Smooth muscle cell (in vitro differentiated cells): ENCODE data around the gene LNP1. TPM values are rescaled to one million over a fixed set of nuclear protein-coding genes. Genes with fewer than 3 reads are reported as not detected.
"Not testable (repeated sequence)": the region's sequence is repeated elsewhere in the genome, so short reads cannot be mapped to it uniquely, and the experiment has no call there.

Experiments
- DNase-seq: peaks from one replicate; lab custom pipeline; 2025; ENCODE audit not compliant: unreplicated experiment; lab: John Stamatoyannopoulos, UW
- H2AFZ ChIP-seq: fragments of 200-600 bp; sonication (generic); 2 replicates; pipeline ENCODE4 v1.6.0; 2016; ENCODE audit warnings: antibody characterized with exemption, low read depth, mild to moderate bottlenecking
- H3F3A ChIP-seq: fragments of 200-600 bp; sonication (generic); 2 replicates; pipeline ENCODE4 v1.6.0; 2017; ENCODE audit warnings: antibody characterized with exemption, low read depth
- H3K27ac ChIP-seq: fragments of 200-600 bp; sonication (generic); 2 replicates; pipeline ENCODE4 v1.5.1; 2016; ENCODE audit warnings: low read depth, mild to moderate bottlenecking
- H3K27me3 ChIP-seq: fragments of 200-600 bp; sonication (generic); 2 replicates; pipeline ENCODE4 v1.6.1; 2016; ENCODE audit warnings: low read depth, mild to moderate bottlenecking
- H3K36me3 ChIP-seq: fragments of 200-600 bp; sonication (generic); 2 replicates; pipeline ENCODE4 v1.5.1; 2016; ENCODE audit warnings: low read depth
- H3K4me1 ChIP-seq: fragments of 200-600 bp; sonication (generic); 2 replicates; pipeline ENCODE4 v1.5.1; 2016; ENCODE audit warnings: low read depth
- H3K4me2 ChIP-seq: fragments of 200-600 bp; sonication (generic); 2 replicates; pipeline ENCODE4 v1.6.0; 2016; ENCODE audit warnings: mild to moderate bottlenecking
- H3K4me3 ChIP-seq: fragments of 200-600 bp; sonication (generic); 2 replicates; pipeline ENCODE4 v1.5.1; 2016; ENCODE audit warnings: mild to moderate bottlenecking
- H3K79me2 ChIP-seq: fragments of 200-600 bp; sonication (generic); 2 replicates; pipeline ENCODE4 v1.6.0; 2016; ENCODE audit warnings: low read depth, mild to moderate bottlenecking
- H3K9ac ChIP-seq: fragments of 200-600 bp; sonication (generic); 2 replicates; pipeline ENCODE4 v1.6.0; 2016; ENCODE audit warnings: low read depth
- H3K9me3 ChIP-seq: fragments of 200-600 bp; sonication (generic); replicated peaks from 2 replicates; pipeline ENCODE4 v1.5.1; 2016; ENCODE audit warnings: low read depth
- H4K20me1 ChIP-seq: fragments of 200-600 bp; sonication (generic); 2 replicates; pipeline ENCODE4 v1.6.0; 2016; ENCODE audit warnings: low read depth
- CTCF ChIP-seq: fragments of 200-600 bp; sonication (generic); IDR thresholded peaks from 2 replicates; pipeline ENCODE4 v1.5.1; 2017; ENCODE audit warnings: borderline replicate concordance, mild to moderate bottlenecking, antibody characterized with exemption; ENCODE audit not compliant: insufficient read depth, poor library complexity, severe bottlenecking
- WGBS: methylation state at CpG from one replicate; pipeline ENCODE4 v1.1.7; 2016; ENCODE audit warnings: low lambda C conversion rate; 5-methylcytosine and 5-hydroxymethylcytosine counted together
- polyA plus RNA-seq: library from polyadenylated mRNA; unstranded; fragments of >200 nt; fragmentation: Nextera tagmentation; extraction: Ambion mirVana; gene quantifications from 2 replicates; pipeline ENCODE4 v1.2.1, GENCODE V29; 2016
- total RNA-seq: library from RNA; depleted of rRNA; stranded (reverse); fragments of >200 nt; gene quantifications from 2 replicates; pipeline ENCODE4 v1.2.3, GENCODE V29; 2014

Gene LNP1
- total and polyA plus RNA-seq, 2 experiments from 2014 or later, result 3.1 to 4.3 TPM

- no peak for TF ChIP-seq CTCF
- H4K20me1 ChIP-seq, result no peaks in the 10 kb centered on the region
- H2AFZ ChIP-seq, result no peak overlapping the region
- H3K9me3 ChIP-seq, result no peaks in the 10 kb centered on the region
- no peak overlapping the region for H3K4me3 ChIP-seq
- no peak overlapping the region for H3K4me2 ChIP-seq
- H3K4me1 ChIP-seq, result peaks cover 7% of the 10 kb centered on the region
- no peaks in the 10 kb centered on the region for H3K27me3 ChIP-seq
- no peak overlapping the region for H3K27ac ChIP-seq
- H3K9ac ChIP-seq, result no peak overlapping the region
- no peak for DNase-seq
- H3F3A ChIP-seq, result peaks cover 4% of the 10 kb centered on the region
- WGBS, result 93% methylated on average over 3 of the region's 3 CpGs
- H3K36me3 ChIP-seq, result peaks cover 11% of the 10 kb centered on the region
- H3K79me2 ChIP-seq, result no peaks in the 10 kb centered on the region
Measured at GRCh38 chr3:100440895-100441294, 39.6 kb downstream of the LNP1 start.

GRCh38 chr3:100443690-100444089 lies 42.4 kb downstream of the LNP1 start:
- Histone ChIP-seq H3K4me2 (no peak overlapping the region), H3K4me3 (no peak overlapping the region), H3K79me2 (no peaks in the 10 kb centered on the region), H3K4me1 (no peaks in the 10 kb centered on the region), H3K9me3 (no peaks in the 10 kb centered on the region), H3K27me3 (no peaks in the 10 kb centered on the region), H3K9ac (no peak overlapping the region), H3F3A (no peaks in the 10 kb centered on the region), H3K27ac (no peak overlapping the region), H4K20me1 (no peaks in the 10 kb centered on the region), H3K36me3 (peaks cover 11% of the 10 kb centered on the region), H2AFZ (no peak overlapping the region)
- no peak for DNase-seq
- no peak for TF ChIP-seq CTCF

- not testable (repeated sequence) for H3K79me2 ChIP-seq, H3F3A ChIP-seq, DNase-seq, H3K9ac ChIP-seq, H3K27me3 ChIP-seq, H3K4me3 ChIP-seq, H4K20me1 ChIP-seq, H2AFZ ChIP-seq, H3K9me3 ChIP-seq, H3K27ac ChIP-seq, H3K4me1 ChIP-seq, H3K4me2 ChIP-seq
- H3K36me3 ChIP-seq, result peaks cover 11% of the 10 kb centered on the region
- WGBS, result 99% methylated on average over 3 of the region's 3 CpGs
Measured at GRCh38 chr3:100447067-100447466, 45.7 kb downstream of the LNP1 start.

- DNase-seq, result no peak
- H3K4me2 ChIP-seq, result no peak overlapping the region
- no peaks in the 10 kb centered on the region for H3K27me3 ChIP-seq
- H3K36me3 ChIP-seq, result peaks cover 7% of the 10 kb centered on the region
- no peak overlapping the region for H2AFZ ChIP-seq
- H3K79me2 ChIP-seq, result no peaks in the 10 kb centered on the region
- H3K4me3 ChIP-seq, result no peak overlapping the region
- 100% methylated on average over 1 of the region's 1 CpG for WGBS
- H3K9me3 ChIP-seq, result no peaks in the 10 kb centered on the region
- H4K20me1 ChIP-seq, result no peaks in the 10 kb centered on the region
- H3K9ac ChIP-seq, result no peak overlapping the region
- no peak for TF ChIP-seq CTCF
- no peaks in the 10 kb centered on the region for H3K4me1 ChIP-seq
- H3F3A ChIP-seq, result no peaks in the 10 kb centered on the region
- no peak overlapping the region for H3K27ac ChIP-seq
Measured at GRCh38 chr3:100448079-100448478, 46.7 kb downstream of the LNP1 start.
